ENCODE results near the gene CHI3L2. TPM values are rescaled to one million over a fixed set of nuclear protein-coding genes. Genes with fewer than 3 reads are reported as not detected.

CHI3L2 gene
- total and polyA plus RNA-seq, 2 experiments from 2014 or later, result 0.68 TPM; not detected in 1

DNA sequence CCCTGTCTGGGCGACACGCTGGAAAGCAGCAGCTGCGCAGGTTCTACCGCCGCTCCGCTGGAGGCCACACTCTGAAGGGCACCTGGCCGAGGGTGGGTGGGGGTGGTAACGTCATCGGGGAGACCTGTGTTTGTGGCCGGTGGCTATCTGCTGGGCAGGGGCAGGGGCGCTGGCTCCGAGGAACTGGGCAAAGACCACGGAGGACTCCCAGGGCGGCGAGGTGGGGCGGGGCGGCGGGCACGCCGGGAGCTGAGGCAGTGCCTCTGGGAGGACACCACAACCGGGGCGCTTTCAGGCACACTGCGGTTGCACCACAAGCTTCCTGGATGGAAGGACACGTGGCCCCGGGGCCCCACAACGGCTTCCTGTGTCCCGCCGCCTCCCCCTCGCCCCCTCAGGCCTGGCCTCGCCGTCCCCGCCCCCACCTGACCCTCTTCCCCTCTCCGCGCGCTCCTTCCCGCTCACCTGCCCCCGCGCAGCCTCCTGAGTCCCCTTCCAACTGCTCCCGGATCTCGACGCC is 23.8 kb upstream of the CHI3L2 start (continued):
- TF ChIP-seq, protein P1, sequence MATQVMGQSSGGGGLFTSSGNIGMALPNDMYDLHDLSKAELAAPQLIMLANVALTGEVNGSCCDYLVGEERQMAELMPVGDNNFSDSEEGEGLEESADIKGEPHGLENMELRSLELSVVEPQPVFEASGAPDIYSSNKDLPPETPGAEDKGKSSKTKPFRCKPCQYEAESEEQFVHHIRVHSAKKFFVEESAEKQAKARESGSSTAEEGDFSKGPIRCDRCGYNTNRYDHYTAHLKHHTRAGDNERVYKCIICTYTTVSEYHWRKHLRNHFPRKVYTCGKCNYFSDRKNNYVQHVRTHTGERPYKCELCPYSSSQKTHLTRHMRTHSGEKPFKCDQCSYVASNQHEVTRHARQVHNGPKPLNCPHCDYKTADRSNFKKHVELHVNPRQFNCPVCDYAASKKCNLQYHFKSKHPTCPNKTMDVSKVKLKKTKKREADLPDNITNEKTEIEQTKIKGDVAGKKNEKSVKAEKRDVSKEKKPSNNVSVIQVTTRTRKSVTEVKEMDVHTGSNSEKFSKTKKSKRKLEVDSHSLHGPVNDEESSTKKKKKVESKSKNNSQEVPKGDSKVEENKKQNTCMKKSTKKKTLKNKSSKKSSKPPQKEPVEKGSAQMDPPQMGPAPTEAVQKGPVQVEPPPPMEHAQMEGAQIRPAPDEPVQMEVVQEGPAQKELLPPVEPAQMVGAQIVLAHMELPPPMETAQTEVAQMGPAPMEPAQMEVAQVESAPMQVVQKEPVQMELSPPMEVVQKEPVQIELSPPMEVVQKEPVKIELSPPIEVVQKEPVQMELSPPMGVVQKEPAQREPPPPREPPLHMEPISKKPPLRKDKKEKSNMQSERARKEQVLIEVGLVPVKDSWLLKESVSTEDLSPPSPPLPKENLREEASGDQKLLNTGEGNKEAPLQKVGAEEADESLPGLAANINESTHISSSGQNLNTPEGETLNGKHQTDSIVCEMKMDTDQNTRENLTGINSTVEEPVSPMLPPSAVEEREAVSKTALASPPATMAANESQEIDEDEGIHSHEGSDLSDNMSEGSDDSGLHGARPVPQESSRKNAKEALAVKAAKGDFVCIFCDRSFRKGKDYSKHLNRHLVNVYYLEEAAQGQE (IDR thresholded peaks at IDR 0.05; ENCODE audit: unreplicated experiment), result no peak
- no peak for TF ChIP-seq JUNB (IDR thresholded peaks at IDR 0.05; ENCODE audit: unreplicated experiment)
- no peak for TF ChIP-seq ZNF114 (CRISPR knock-in tag; IDR thresholded peaks at IDR 0.05)

DNA sequence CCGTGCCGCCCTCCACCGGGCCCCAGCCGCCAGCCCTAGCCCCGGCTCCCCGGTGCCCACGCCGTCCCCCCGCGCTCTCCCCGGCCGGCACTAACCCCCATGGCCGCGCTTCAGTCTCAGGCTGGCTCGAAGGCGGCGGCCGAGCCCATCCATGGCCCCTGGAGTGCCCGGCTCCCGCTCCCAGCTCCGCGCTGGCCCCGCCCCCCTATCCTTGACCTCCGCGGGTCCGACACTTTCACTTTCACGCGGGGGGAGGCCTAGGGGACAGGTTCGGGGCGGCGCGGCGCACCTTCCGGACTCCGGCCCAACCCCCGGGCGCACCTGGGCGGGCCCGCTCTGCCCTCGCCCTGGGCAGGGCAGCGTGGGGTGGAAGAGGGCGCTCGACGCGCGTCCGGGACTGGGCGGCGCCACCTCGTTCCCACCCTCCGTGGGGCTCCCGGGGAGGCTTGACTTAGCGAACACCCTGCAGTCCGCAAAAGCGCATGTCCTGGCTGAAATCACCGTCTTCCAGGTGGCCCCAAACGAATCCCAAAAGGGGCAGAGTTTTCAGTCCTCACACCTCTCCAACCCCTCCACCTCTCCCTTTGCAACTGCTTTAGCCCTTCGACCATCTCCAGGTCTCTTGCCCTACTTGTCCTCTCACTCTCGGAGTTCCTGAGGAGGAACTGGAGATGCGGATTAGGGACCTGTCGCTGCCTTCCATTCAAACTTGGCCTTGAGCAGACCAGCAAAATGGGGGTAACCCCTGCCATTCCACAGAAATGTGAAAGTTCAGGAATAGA is 23.1 kb upstream of the CHI3L2 start:
- Histone ChIP-seq H3K4me3 (peak overlapping the region; percentile 53; the same call in 1 of the 2 replicates), H3K4me2 (peak overlapping the region; percentile 74), H3K36me3 (ENCODE audit: insufficient read depth) (no peaks in the 10 kb centered on the region), H3K9me2 (ENCODE audit: insufficient read depth) (0 out of 2 replicates have a peak, but pooled peaks cover 5% of the 10 kb centered on the region), H2AFZ (peak overlapping the region; percentile 89), H4K20me1 (replicated peaks; ENCODE audit: insufficient read depth) (no peaks in the 10 kb centered on the region), H3K27me3 (ENCODE audit: insufficient read depth) (peaks cover 39% of the 10 kb centered on the region), H3K27ac (ENCODE audit: low read depth) (no peak overlapping the region), H3F3A (replicated peaks; ENCODE audit: low read depth) (no peaks in the 10 kb centered on the region), H3K79me2 (replicated peaks; ENCODE audit: insufficient read depth) (no peaks in the 10 kb centered on the region), H3K4me1 (ENCODE audit: insufficient read depth) (peaks cover 13% of the 10 kb centered on the region)
- H3K36me3 Mint-ChIP-seq (ENCODE audit: low read depth), result peaks cover 2% of the 10 kb centered on the region; the same call in 1 of the 3 replicates
- no peak overlapping the region for H3K27ac Mint-ChIP-seq
- no peak for DNase-seq (ENCODE audit: low spot score)
- peaks cover 25% of the 10 kb centered on the region for H3K27me3 Mint-ChIP-seq (ENCODE audit: insufficient read depth, low read depth, poor library complexity)
- peaks cover 11% of the 10 kb centered on the region for H3K4me1 Mint-ChIP-seq
- TF ChIP-seq EZH2 (IDR thresholded peaks at IDR 0.05; ENCODE audit: low read depth, unreplicated experiment) (peak; percentile 20), POLR2AphosphoS5 (IDR thresholded peaks at IDR 0.05; ENCODE audit: low read depth) (no peak)
- H3K9me3 Mint-ChIP-seq, result no peaks in the 10 kb centered on the region; the same call in 1 of the 3 replicates
- peak; percentile 70 for ATAC-seq
- peak overlapping the region; percentile 66 for H3K4me3 Mint-ChIP-seq

DNA sequence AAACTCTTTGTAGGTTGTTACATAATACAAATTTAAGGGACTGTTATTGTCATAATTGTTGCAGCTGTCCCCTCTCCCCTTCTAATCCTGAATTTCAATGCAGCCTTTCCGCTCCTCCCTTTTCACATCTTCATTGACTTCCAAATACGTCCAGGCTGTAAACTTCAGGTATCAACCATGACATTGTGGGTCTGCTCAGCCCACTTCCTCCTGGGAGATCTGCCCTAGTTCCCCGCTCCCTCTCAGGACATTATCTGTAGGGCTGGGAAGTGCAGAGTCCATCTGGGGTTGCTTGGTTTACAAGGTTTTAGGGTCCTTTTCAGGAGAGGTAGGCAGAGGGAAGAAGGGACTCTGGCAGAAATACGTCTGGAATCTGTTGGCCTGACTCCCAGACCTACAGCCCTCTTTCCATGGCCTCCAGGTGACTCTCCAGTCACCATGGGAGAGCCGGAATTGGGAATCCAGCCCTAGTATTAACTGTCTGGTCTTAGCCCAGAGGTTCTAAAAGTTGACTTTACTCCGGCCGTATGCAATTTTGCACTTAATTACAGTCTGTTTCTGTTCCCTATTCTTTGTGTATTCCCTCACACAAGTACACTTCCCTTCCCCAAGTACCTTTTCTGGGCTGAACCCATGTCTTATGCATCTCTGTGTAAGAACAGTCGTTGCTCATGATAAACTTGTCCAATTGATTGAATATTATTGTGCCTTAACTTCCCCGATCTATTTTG is 22.4 kb upstream of the CHI3L2 start:
- Mint-ChIP-seq H3K36me3 (ENCODE audit: low read depth) (peaks cover 2% of the 10 kb centered on the region; the same call in 1 of the 3 replicates), H3K9me3 (no peaks in the 10 kb centered on the region; the same call in 1 of the 3 replicates), H3K27me3 (ENCODE audit: insufficient read depth, low read depth, poor library complexity) (peaks cover 25% of the 10 kb centered on the region), H3K4me3 (peak overlapping the region; percentile 66), H3K4me1 (peaks cover 11% of the 10 kb centered on the region), H3K27ac (no peak overlapping the region)
- no peaks in the 10 kb centered on the region for H3K79me2 ChIP-seq (replicated peaks; ENCODE audit: insufficient read depth)
- peaks cover 13% of the 10 kb centered on the region for H3K4me1 ChIP-seq (ENCODE audit: insufficient read depth)
- no peaks in the 10 kb centered on the region for H3F3A ChIP-seq (replicated peaks; ENCODE audit: low read depth)
- ATAC-seq (no peak), DNase-seq (ENCODE audit: low spot score) (no peak)
- H2AFZ ChIP-seq, result no peak overlapping the region; the same call in 1 of the 2 replicates
- no peaks in the 10 kb centered on the region for H3K36me3 ChIP-seq (ENCODE audit: insufficient read depth)
- H3K4me2 ChIP-seq, result no peak overlapping the region
- 0 out of 2 replicates have a peak, but pooled peaks cover 5% of the 10 kb centered on the region for H3K9me2 ChIP-seq (ENCODE audit: insufficient read depth)
- no peaks in the 10 kb centered on the region for H4K20me1 ChIP-seq (replicated peaks; ENCODE audit: insufficient read depth)
- peaks cover 39% of the 10 kb centered on the region for H3K27me3 ChIP-seq (ENCODE audit: insufficient read depth)
- H3K4me3 ChIP-seq, result peak overlapping the region; percentile 53; the same call in 1 of the 2 replicates
- H3K27ac ChIP-seq (ENCODE audit: low read depth), result no peak overlapping the region
- TF ChIP-seq CREB1 (CRISPR knock-in tag; IDR thresholded peaks at IDR 0.05; ENCODE audit: low read depth), result no peak
- no peak for TF ChIP-seq NANOG (IDR thresholded peaks at IDR 0.05; ENCODE audit: borderline replicate concordance)
- TF ChIP-seq, protein P2, sequence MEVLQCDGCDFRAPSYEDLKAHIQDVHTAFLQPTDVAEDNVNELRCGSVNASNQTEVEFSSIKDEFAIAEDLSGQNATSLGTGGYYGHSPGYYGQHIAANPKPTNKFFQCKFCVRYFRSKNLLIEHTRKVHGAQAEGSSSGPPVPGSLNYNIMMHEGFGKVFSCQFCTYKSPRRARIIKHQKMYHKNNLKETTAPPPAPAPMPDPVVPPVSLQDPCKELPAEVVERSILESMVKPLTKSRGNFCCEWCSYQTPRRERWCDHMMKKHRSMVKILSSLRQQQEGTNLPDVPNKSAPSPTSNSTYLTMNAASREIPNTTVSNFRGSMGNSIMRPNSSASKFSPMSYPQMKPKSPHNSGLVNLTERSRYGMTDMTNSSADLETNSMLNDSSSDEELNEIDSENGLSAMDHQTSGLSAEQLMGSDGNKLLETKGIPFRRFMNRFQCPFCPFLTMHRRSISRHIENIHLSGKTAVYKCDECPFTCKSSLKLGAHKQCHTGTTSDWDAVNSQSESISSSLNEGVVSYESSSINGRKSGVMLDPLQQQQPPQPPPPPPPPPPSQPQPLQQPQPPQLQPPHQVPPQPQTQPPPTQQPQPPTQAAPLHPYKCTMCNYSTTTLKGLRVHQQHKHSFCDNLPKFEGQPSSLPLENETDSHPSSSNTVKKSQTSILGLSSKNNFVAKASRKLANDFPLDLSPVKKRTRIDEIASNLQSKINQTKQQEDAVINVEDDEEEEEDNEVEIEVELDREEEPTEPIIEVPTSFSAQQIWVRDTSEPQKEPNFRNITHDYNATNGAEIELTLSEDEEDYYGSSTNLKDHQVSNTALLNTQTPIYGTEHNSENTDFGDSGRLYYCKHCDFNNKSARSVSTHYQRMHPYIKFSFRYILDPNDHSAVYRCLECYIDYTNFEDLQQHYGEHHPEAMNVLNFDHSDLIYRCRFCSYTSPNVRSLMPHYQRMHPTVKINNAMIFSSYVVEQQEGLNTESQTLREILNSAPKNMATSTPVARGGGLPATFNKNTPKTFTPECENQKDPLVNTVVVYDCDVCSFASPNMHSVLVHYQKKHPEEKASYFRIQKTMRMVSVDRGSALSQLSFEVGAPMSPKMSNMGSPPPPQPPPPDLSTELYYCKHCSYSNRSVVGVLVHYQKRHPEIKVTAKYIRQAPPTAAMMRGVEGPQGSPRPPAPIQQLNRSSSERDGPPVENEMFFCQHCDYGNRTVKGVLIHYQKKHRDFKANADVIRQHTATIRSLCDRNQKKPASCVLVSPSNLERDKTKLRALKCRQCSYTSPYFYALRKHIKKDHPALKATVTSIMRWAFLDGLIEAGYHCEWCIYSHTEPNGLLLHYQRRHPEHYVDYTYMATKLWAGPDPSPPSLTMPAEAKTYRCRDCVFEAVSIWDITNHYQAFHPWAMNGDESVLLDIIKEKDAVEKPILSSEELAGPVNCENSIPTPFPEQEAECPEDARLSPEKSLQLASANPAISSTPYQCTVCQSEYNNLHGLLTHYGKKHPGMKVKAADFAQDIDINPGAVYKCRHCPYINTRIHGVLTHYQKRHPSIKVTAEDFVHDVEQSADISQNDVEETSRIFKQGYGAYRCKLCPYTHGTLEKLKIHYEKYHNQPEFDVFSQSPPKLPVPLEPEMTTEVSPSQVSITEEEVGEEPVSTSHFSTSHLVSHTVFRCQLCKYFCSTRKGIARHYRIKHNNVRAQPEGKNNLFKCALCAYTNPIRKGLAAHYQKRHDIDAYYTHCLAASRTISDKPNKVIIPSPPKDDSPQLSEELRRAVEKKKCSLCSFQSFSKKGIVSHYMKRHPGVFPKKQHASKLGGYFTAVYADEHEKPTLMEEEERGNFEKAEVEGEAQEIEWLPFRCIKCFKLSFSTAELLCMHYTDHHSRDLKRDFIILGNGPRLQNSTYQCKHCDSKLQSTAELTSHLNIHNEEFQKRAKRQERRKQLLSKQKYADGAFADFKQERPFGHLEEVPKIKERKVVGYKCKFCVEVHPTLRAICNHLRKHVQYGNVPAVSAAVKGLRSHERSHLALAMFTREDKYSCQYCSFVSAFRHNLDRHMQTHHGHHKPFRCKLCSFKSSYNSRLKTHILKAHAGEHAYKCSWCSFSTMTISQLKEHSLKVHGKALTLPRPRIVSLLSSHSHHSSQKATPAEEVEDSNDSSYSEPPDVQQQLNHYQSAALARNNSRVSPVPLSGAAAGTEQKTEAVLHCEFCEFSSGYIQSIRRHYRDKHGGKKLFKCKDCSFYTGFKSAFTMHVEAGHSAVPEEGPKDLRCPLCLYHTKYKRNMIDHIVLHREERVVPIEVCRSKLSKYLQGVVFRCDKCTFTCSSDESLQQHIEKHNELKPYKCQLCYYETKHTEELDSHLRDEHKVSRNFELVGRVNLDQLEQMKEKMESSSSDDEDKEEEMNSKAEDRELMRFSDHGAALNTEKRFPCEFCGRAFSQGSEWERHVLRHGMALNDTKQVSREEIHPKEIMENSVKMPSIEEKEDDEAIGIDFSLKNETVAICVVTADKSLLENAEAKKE (CRISPR knock-in tag; IDR thresholded peaks at IDR 0.05), result no peak

Measured in GM23338 (cell line).